HEK293 (cell line): Measurements from ENCODE around the gene SAMD4B.

Source experiments
- HOXC10 ChIP-seq: sonication (generic); formaldehyde crosslinking; IDR thresholded peaks from 2 replicates; pipeline ENCODE4 v1.8.1; 2023; ENCODE audit warnings: mild to moderate bottlenecking, missing genetic modification reagents
- KLF7 ChIP-seq: fragments of 450-650 bp; formaldehyde crosslinking; IDR thresholded peaks from 2 replicates; pipeline ENCODE4 v1.5.1; 2016; ENCODE audit warnings: missing biosample characterization, missing genetic modification characterization, borderline replicate concordance
- MYNN ChIP-seq: fragments of 450-650 bp; formaldehyde crosslinking; IDR thresholded peaks from 2 replicates; pipeline ENCODE4 v1.5.1; 2016; ENCODE audit warnings: missing biosample characterization, missing genetic modification characterization, borderline replicate concordance
- RBAK ChIP-seq: fragments of 450-650 bp; formaldehyde crosslinking; IDR thresholded peaks from 2 replicates; pipeline ENCODE4 v1.5.1; 2016; ENCODE audit warnings: missing biosample characterization, missing genetic modification characterization
- WT1 ChIP-seq: fragments of 450-650 bp; formaldehyde crosslinking; IDR thresholded peaks from 2 replicates; pipeline ENCODE4 v1.5.1; 2016; ENCODE audit warnings: missing biosample characterization, missing genetic modification characterization
- ZBTB48 ChIP-seq: fragments of 450-650 bp; formaldehyde crosslinking; IDR thresholded peaks from 2 replicates; pipeline ENCODE4 v1.5.1; 2016; ENCODE audit warnings: missing biosample characterization, missing genetic modification characterization
- ZNF10 ChIP-seq: fragments of 450-650 bp; formaldehyde crosslinking; IDR thresholded peaks from 2 replicates; pipeline ENCODE4 v1.5.1; 2017; ENCODE audit warnings: missing biosample characterization, missing genetic modification characterization
- ZNF211 ChIP-seq: fragments of 450-650 bp; formaldehyde crosslinking; IDR thresholded peaks from 2 replicates; pipeline ENCODE4 v1.5.1; 2016; ENCODE audit warnings: low read depth, missing biosample characterization, missing genetic modification characterization
- ZNF292 ChIP-seq: fragments of 450-650 bp; formaldehyde crosslinking; IDR thresholded peaks from 2 replicates; pipeline ENCODE4 v1.5.1; 2016; ENCODE audit warnings: low read depth, missing biosample characterization, missing genetic modification characterization, borderline replicate concordance
- ZNF324 ChIP-seq: fragments of 450-650 bp; formaldehyde crosslinking; IDR thresholded peaks from 2 replicates; pipeline ENCODE4 v1.5.1; 2016; ENCODE audit warnings: missing biosample characterization, missing genetic modification characterization
- ZNF335 ChIP-seq: fragments of 450-650 bp; formaldehyde crosslinking; conservative IDR thresholded peaks from 2 replicates; pipeline ENCODE4 v1.5.1; 2016; ENCODE audit warnings: missing biosample characterization, missing genetic modification characterization
- ZNF366 ChIP-seq: fragments of 450-650 bp; formaldehyde crosslinking; conservative IDR thresholded peaks from 2 replicates; pipeline ENCODE4 v1.5.1; 2016; ENCODE audit warnings: missing biosample characterization, missing genetic modification characterization
- ZNF501 ChIP-seq: fragments of 450-650 bp; formaldehyde crosslinking; IDR thresholded peaks from 2 replicates; pipeline ENCODE4 v1.5.1; 2016; ENCODE audit warnings: missing biosample characterization, missing genetic modification characterization
- ZNF530 ChIP-seq: fragments of 450-650 bp; formaldehyde crosslinking; IDR thresholded peaks from 2 replicates; pipeline ENCODE4 v1.5.1; 2016; ENCODE audit warnings: low read depth, missing biosample characterization, missing genetic modification characterization
- ZNF544 ChIP-seq: fragments of 450-650 bp; formaldehyde crosslinking; IDR thresholded peaks from 2 replicates; pipeline ENCODE4 v1.5.0; 2017; ENCODE audit warnings: missing biosample characterization, missing genetic modification characterization
- ZNF747 ChIP-seq: fragments of 450-650 bp; formaldehyde crosslinking; IDR thresholded peaks from 2 replicates; pipeline ENCODE4 v1.5.1; 2016; ENCODE audit warnings: missing biosample characterization, missing genetic modification characterization
- ZNF830 ChIP-seq: fragments of 450-650 bp; IDR thresholded peaks from 2 replicates; pipeline ENCODE4 v1.5.0; 2018; ENCODE audit warnings: missing biosample characterization, missing genetic modification characterization, low read depth, mild to moderate bottlenecking, moderate library complexity
- TF ChIP-seq, protein P1 (sequence below): fragments of 450-650 bp; formaldehyde crosslinking; IDR thresholded peaks from 2 replicates; pipeline ENCODE4 v1.5.1; 2016; ENCODE audit warnings: missing biosample characterization, missing genetic modification characterization
- TF ChIP-seq, protein P2 (sequence below): fragments of 450-650 bp; formaldehyde crosslinking; IDR thresholded peaks from 2 replicates; pipeline ENCODE4 v1.5.1; 2016; ENCODE audit warnings: missing biosample characterization, missing genetic modification characterization, borderline replicate concordance
- TF ChIP-seq, protein P3 (sequence below): IDR thresholded peaks from 2 replicates; pipeline ENCODE4 v1.6.1; 2011; ENCODE audit warnings: mild to moderate bottlenecking, low read depth, low read length, borderline replicate concordance
- TF ChIP-seq, protein P4 (sequence below): fragments of 450-650 bp; formaldehyde crosslinking; IDR thresholded peaks from 2 replicates; pipeline ENCODE4 v1.5.1; 2017; ENCODE audit warnings: missing biosample characterization, missing genetic modification characterization
- TF ChIP-seq, protein P5 (sequence below): fragments of 450-650 bp; IDR thresholded peaks from 2 replicates; pipeline ENCODE4 v1.5.1; 2018; ENCODE audit warnings: missing biosample characterization, mild to moderate bottlenecking, missing genetic modification characterization
- TF ChIP-seq, protein P6 (sequence below): fragments of 450-650 bp; formaldehyde crosslinking; IDR thresholded peaks from 2 replicates; pipeline ENCODE4 v1.5.1; 2016; ENCODE audit warnings: missing biosample characterization, missing genetic modification characterization
- TF ChIP-seq, protein P7 (sequence below): fragments of 450-650 bp; formaldehyde crosslinking; IDR thresholded peaks from 2 replicates; pipeline ENCODE4 v1.5.1; 2017; ENCODE audit warnings: missing biosample characterization, missing genetic modification characterization

SAMD4B gene

DNA sequence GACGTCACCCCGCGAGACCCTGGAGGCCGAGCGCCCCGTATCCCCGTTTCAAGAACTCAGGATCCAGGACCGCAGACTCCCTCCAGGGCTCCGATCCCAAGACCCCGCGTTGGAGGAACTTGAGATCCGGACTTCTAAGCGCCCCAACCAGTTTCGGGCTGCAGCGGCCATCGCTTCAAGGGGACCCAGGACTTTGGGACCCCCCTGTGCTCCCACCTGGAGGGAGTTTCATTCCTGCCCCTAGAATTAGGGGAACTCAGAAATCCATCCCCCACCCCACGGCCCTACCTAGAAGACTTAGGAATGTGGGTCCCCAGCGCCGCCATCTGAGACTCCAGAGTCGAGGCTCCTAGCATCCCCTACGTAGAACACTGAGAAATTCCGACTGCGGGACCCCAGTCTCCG, 70.6 kb downstream of the SAMD4B start (continued):
- TF ChIP-seq, protein P1, sequence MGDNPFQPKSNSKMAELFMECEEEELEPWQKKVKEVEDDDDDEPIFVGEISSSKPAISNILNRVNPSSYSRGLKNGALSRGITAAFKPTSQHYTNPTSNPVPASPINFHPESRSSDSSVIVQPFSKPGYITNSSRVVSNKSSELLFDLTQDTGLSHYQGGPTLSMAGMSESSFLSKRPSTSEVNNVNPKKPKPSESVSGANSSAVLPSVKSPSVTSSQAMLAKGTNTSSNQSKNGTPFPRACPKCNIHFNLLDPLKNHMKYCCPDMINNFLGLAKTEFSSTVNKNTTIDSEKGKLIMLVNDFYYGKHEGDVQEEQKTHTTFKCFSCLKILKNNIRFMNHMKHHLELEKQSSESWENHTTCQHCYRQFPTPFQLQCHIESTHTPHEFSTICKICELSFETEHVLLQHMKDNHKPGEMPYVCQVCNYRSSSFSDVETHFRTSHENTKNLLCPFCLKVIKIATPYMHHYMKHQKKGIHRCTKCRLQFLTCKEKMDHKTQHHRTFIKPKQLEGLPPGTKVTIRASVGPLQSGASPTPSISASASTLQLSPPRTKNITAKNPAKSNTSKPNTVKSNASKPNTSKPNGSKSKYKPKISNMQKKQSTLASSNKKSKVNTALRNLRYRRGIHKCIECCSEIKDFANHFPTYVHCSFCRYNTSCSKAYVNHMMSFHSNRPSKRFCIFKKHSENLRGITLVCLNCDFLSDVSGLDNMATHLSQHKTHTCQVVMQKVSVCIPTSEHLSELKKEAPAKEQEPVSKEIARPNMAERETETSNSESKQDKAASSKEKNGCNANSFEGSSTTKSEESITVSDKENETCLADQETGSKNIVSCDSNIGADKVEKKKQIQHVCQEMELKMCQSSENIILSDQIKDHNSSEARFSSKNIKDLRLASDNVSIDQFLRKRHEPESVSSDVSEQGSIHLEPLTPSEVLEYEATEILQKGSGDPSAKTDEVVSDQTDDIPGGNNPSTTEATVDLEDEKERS (tag by site-specific recombination) = no peak
- TF ChIP-seq ZNF544 (tag by site-specific recombination) = 0 out of 2 replicates have a peak, but pooled peaks have one; percentile 58
- no peak for TF ChIP-seq WT1
- peak; percentile 65 for TF ChIP-seq ZNF335 (tag by site-specific recombination)
- TF ChIP-seq ZNF292 (tag by site-specific recombination) = no peak
- TF ChIP-seq, protein P2, sequence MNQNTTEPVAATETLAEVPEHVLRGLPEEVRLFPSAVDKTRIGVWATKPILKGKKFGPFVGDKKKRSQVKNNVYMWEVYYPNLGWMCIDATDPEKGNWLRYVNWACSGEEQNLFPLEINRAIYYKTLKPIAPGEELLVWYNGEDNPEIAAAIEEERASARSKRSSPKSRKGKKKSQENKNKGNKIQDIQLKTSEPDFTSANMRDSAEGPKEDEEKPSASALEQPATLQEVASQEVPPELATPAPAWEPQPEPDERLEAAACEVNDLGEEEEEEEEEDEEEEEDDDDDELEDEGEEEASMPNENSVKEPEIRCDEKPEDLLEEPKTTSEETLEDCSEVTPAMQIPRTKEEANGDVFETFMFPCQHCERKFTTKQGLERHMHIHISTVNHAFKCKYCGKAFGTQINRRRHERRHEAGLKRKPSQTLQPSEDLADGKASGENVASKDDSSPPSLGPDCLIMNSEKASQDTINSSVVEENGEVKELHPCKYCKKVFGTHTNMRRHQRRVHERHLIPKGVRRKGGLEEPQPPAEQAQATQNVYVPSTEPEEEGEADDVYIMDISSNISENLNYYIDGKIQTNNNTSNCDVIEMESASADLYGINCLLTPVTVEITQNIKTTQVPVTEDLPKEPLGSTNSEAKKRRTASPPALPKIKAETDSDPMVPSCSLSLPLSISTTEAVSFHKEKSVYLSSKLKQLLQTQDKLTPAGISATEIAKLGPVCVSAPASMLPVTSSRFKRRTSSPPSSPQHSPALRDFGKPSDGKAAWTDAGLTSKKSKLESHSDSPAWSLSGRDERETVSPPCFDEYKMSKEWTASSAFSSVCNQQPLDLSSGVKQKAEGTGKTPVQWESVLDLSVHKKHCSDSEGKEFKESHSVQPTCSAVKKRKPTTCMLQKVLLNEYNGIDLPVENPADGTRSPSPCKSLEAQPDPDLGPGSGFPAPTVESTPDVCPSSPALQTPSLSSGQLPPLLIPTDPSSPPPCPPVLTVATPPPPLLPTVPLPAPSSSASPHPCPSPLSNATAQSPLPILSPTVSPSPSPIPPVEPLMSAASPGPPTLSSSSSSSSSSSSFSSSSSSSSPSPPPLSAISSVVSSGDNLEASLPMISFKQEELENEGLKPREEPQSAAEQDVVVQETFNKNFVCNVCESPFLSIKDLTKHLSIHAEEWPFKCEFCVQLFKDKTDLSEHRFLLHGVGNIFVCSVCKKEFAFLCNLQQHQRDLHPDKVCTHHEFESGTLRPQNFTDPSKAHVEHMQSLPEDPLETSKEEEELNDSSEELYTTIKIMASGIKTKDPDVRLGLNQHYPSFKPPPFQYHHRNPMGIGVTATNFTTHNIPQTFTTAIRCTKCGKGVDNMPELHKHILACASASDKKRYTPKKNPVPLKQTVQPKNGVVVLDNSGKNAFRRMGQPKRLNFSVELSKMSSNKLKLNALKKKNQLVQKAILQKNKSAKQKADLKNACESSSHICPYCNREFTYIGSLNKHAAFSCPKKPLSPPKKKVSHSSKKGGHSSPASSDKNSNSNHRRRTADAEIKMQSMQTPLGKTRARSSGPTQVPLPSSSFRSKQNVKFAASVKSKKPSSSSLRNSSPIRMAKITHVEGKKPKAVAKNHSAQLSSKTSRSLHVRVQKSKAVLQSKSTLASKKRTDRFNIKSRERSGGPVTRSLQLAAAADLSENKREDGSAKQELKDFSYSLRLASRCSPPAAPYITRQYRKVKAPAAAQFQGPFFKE (tag by site-specific recombination) = peak; percentile 78; the same call in 1 of the 2 replicates
- TF ChIP-seq MYNN (tag by site-specific recombination) = no peak
- TF ChIP-seq, protein P3, sequence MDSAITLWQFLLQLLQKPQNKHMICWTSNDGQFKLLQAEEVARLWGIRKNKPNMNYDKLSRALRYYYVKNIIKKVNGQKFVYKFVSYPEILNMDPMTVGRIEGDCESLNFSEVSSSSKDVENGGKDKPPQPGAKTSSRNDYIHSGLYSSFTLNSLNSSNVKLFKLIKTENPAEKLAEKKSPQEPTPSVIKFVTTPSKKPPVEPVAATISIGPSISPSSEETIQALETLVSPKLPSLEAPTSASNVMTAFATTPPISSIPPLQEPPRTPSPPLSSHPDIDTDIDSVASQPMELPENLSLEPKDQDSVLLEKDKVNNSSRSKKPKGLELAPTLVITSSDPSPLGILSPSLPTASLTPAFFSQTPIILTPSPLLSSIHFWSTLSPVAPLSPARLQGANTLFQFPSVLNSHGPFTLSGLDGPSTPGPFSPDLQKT = no peak
- TF ChIP-seq ZNF366 (tag by site-specific recombination) = no peak
- TF ChIP-seq, protein P4, sequence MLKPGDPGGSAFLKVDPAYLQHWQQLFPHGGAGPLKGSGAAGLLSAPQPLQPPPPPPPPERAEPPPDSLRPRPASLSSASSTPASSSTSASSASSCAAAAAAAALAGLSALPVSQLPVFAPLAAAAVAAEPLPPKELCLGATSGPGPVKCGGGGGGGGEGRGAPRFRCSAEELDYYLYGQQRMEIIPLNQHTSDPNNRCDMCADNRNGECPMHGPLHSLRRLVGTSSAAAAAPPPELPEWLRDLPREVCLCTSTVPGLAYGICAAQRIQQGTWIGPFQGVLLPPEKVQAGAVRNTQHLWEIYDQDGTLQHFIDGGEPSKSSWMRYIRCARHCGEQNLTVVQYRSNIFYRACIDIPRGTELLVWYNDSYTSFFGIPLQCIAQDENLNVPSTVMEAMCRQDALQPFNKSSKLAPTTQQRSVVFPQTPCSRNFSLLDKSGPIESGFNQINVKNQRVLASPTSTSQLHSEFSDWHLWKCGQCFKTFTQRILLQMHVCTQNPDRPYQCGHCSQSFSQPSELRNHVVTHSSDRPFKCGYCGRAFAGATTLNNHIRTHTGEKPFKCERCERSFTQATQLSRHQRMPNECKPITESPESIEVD (tag by site-specific recombination) = no peak
- no peak for TF ChIP-seq ZNF530
- TF ChIP-seq ZNF747 = no peak
- TF ChIP-seq ZNF211 = no peak
- TF ChIP-seq, protein P5, sequence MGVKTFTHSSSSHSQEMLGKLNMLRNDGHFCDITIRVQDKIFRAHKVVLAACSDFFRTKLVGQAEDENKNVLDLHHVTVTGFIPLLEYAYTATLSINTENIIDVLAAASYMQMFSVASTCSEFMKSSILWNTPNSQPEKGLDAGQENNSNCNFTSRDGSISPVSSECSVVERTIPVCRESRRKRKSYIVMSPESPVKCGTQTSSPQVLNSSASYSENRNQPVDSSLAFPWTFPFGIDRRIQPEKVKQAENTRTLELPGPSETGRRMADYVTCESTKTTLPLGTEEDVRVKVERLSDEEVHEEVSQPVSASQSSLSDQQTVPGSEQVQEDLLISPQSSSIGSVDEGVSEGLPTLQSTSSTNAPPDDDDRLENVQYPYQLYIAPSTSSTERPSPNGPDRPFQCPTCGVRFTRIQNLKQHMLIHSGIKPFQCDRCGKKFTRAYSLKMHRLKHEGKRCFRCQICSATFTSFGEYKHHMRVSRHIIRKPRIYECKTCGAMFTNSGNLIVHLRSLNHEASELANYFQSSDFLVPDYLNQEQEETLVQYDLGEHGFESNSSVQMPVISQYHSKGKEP (tag by site-specific recombination) = no peak
- TF ChIP-seq ZNF830 = no peak
- TF ChIP-seq ZNF501 (tag by site-specific recombination) = no peak
- no peak for TF ChIP-seq RBAK (tag by site-specific recombination)
- TF ChIP-seq HOXC10 (CRISPR knock-in tag) = no peak
- TF ChIP-seq ZNF324 (tag by site-specific recombination) = no peak
- no peak for TF ChIP-seq ZNF10
- no peak for TF ChIP-seq KLF7 (tag by site-specific recombination)
- TF ChIP-seq, protein P6, sequence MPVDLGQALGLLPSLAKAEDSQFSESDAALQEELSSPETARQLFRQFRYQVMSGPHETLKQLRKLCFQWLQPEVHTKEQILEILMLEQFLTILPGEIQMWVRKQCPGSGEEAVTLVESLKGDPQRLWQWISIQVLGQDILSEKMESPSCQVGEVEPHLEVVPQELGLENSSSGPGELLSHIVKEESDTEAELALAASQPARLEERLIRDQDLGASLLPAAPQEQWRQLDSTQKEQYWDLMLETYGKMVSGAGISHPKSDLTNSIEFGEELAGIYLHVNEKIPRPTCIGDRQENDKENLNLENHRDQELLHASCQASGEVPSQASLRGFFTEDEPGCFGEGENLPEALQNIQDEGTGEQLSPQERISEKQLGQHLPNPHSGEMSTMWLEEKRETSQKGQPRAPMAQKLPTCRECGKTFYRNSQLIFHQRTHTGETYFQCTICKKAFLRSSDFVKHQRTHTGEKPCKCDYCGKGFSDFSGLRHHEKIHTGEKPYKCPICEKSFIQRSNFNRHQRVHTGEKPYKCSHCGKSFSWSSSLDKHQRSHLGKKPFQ (tag by site-specific recombination) = no peak
- TF ChIP-seq ZBTB48 (tag by site-specific recombination) = peak; percentile 76
- TF ChIP-seq, protein P7, sequence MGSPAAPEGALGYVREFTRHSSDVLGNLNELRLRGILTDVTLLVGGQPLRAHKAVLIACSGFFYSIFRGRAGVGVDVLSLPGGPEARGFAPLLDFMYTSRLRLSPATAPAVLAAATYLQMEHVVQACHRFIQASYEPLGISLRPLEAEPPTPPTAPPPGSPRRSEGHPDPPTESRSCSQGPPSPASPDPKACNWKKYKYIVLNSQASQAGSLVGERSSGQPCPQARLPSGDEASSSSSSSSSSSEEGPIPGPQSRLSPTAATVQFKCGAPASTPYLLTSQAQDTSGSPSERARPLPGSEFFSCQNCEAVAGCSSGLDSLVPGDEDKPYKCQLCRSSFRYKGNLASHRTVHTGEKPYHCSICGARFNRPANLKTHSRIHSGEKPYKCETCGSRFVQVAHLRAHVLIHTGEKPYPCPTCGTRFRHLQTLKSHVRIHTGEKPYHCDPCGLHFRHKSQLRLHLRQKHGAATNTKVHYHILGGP (tag by site-specific recombination) = no peak
